TTC549 (cell line): ENCODE data around the gene SNRNP25.

ENCODE experiments used
- FAIRE-seq: peaks from 2 replicates; lab custom pipeline; 2012; peaks lifted over from hg19 to GRCh38; lab: Jason Lieb, UNC

SNRNP25 gene

GRCh38 chr16:63998-64913 lies 10.6 kb downstream of the SNRNP25 start:
- FAIRE-seq, result no peak

- FAIRE-seq, result no peak
These were observed 11.3 kb downstream of the SNRNP25 start for GRCh38 chr16:64914-65255.

- FAIRE-seq, result no peak
These were observed 12.1 kb downstream of the SNRNP25 start for GRCh38 chr16:65745-66144.

GRCh38 chr16:66309-67182 lies 12.9 kb downstream of the SNRNP25 start:
- no peak for FAIRE-seq

GRCh38 chr16:67183-67791 lies 13.7 kb downstream of the SNRNP25 start:
- FAIRE-seq, result no peak

GRCh38 chr16:67884-68789 lies 14.5 kb downstream of the SNRNP25 start:
- no peak for FAIRE-seq

- FAIRE-seq, result no peak
These were observed 15.6 kb downstream of the SNRNP25 start for GRCh38 chr16:69181-69580.

- FAIRE-seq, result no peak
These were observed 17.5 kb downstream of the SNRNP25 start for GRCh38 chr16:71210-71539.

GRCh38 chr16:71540-72401 lies 18.1 kb downstream of the SNRNP25 start:
- no peak for FAIRE-seq

GRCh38 chr16:72561-73548 lies 19.2 kb downstream of the SNRNP25 start, which contains the start of gene RHBDF1:
RHBDF1 (minus strand) TSS chr16:72631; CDS start chr16:65015, 7,616 bp downstream.
- no peak for FAIRE-seq

- FAIRE-seq, result no peak
These were observed 20.6 kb downstream of the SNRNP25 start for GRCh38 chr16:74051-74746.

GRCh38 chr16:74747-75334 lies 21.2 kb downstream of the SNRNP25 start:
- FAIRE-seq, result no peak

GRCh38 chr16:75580-76501 lies 22.2 kb downstream of the SNRNP25 start:
- FAIRE-seq, result no peak

GRCh38 chr16:76535-77272 lies 23.1 kb downstream of the SNRNP25 start:
- no peak for FAIRE-seq

GRCh38 chr16:77273-77806 lies 23.7 kb downstream of the SNRNP25 start:
- no peak for FAIRE-seq

- FAIRE-seq, result no peak
These were observed 24.3 kb downstream of the SNRNP25 start, which contains the start of gene MPG for GRCh38 chr16:77807-78443. MPG (plus strand) TSS chr16:78225; CDS start chr16:78310, 85 bp downstream.
